IPS-20b (cell line): Measurements from ENCODE around the gene PAH.
"Not testable (repeated sequence)": the region's sequence is repeated elsewhere in the genome, so short reads cannot be mapped to it uniquely, and the experiment has no call there.

Experiments
- H3K27ac ChIP-seq: one replicate; pipeline ENCODE4 v1.5.1; 2013; ENCODE audit warnings: low read length
- H3K27me3 ChIP-seq: 2 replicates; pipeline ENCODE4 v1.6.1; 2013; ENCODE audit warnings: mild to moderate bottlenecking, low read length, inconsistent platforms; ENCODE audit not compliant: insufficient read depth
- H3K36me3 ChIP-seq: 2 replicates; pipeline ENCODE4 v1.6.1; 2013; ENCODE audit warnings: low read depth, mild to moderate bottlenecking, inconsistent platforms, low read length, moderate library complexity; ENCODE audit not compliant: insufficient read depth
- H3K4me1 ChIP-seq: 2 replicates; pipeline ENCODE4 v1.6.1; 2013; ENCODE audit warnings: mild to moderate bottlenecking, control low read depth, inconsistent platforms, low read length, moderate library complexity; ENCODE audit not compliant: insufficient read depth
- H3K4me3 ChIP-seq: 2 replicates; pipeline ENCODE4 v1.5.1; 2013; ENCODE audit warnings: mild to moderate bottlenecking, low read length, inconsistent platforms
- H3K9ac ChIP-seq: 2 replicates; pipeline ENCODE4 v1.6.1; 2013; ENCODE audit warnings: low read depth, mild to moderate bottlenecking, inconsistent platforms, low read length, moderate library complexity
- H3K9me3 ChIP-seq: 2 replicates; pipeline ENCODE4 v1.6.1; 2013; ENCODE audit warnings: mild to moderate bottlenecking, low read depth, low read length, inconsistent platforms; ENCODE audit not compliant: insufficient read depth

Gene PAH

DNA sequence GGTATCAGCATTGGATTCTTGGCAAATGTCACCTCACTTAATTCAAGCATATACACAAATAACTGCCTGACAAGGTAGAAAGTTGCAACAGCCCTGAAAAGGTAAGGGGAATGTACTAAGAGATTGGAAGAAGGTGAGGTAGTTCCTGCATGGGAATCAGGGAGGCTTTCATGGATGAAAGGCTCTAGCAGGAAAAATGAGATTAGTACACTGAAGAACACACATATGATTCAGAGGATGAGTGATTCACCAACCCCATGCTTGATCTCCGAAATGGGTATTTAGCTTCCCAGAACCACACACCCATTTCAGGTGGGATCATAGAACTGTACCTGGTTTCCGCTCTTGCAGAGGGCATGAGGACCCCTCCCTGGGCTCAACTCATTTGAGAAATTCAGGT is 65.8 kb downstream of the PAH start:
- no peak overlapping the region for H3K9ac ChIP-seq
- H3K4me1 ChIP-seq = no peaks in the 10 kb centered on the region
- no peak overlapping the region for H3K4me3 ChIP-seq
- no peak overlapping the region for H3K27ac ChIP-seq
- H3K36me3 ChIP-seq = no peaks in the 10 kb centered on the region
- no peaks in the 10 kb centered on the region for H3K27me3 ChIP-seq
- no peaks in the 10 kb centered on the region for H3K9me3 ChIP-seq

DNA sequence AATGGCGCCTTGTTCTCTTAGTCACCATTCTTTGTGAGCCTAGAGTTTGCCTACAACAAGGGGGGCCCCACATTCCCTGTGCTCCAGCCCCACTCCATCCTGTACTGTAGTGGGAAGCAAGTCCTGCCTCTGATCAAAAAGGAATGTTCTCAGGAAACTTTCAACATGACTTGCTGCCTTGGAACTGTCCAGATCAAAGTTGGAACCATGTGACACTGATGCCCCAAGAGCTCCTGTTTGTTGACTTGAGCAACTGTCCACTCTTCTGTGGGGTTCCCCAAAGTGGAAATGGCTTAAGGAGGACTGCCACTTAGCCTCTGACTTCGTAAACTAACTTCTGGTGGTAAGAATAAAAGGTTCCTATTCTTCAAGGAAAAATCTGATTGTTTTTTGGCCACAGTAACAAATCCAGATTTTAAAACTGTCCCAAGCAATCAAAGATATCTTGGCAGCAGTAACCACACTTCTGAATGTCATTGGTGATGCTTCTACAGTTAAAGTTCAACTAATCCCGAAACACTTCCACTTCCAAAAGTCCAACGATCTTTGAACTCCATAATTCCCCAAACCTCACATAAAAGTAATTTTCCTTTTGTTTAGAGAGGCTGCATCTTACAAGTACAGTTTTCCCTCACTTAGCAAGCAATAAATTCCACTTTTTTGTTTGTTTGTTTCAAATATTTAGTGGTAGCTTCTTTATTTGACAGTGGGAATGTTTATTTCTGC is 67.2 kb downstream of the PAH start:
- H3K36me3 ChIP-seq = no peaks in the 10 kb centered on the region
- no peaks in the 10 kb centered on the region for H3K9me3 ChIP-seq
- no peak overlapping the region for H3K9ac ChIP-seq
- H3K27ac ChIP-seq = no peak overlapping the region
- H3K4me1 ChIP-seq = no peaks in the 10 kb centered on the region
- no peak overlapping the region for H3K4me3 ChIP-seq
- no peaks in the 10 kb centered on the region for H3K27me3 ChIP-seq

DNA sequence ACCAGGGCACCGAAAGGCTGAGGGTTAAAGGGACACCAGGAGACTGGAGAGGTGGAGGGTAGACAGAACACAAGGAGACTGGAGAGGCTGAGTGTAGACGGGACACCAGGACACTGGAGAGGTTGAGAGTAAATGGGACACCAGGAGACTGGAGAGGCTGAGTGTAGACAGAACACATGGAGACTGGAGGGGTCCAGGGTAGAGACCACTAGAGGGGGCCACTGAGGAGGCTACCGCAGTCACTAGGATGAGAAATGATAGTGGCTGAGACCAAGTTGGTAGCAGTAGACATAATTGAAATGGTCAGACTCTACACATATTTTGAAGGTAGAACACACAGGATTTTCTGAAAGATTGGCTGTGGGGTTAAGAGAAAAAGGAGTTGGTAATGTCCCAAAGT is 68.2 kb downstream of the PAH start:
- Histone ChIP-seq H3K9me3 (no peaks in the 10 kb centered on the region), H3K9ac (no peak overlapping the region), H3K4me3 (no peak overlapping the region), H3K36me3 (no peaks in the 10 kb centered on the region), H3K27me3 (no peaks in the 10 kb centered on the region), H3K27ac (no peak overlapping the region), H3K4me1 (no peaks in the 10 kb centered on the region)

DNA sequence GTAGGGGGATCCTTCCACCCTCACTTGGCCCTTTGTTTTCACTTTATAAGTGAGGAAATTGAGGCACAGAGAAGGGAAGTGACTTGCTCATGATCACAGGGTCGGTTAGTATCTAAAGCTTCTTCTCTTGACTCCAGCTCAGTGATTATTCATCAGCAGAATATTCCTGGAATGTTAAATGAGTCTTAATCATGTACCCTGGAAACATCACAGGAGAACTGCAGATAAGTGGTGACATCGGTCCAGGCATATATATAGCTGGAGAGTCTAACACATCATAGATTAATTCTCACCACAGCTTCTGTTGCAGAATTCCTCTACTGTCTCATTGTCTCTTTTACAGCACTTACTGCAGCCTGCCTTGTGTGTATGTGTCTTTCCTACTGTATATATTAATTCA is 69.9 kb downstream of the PAH start:
- no peaks in the 10 kb centered on the region for H3K27me3 ChIP-seq
- H3K4me1 ChIP-seq = no peaks in the 10 kb centered on the region
- no peaks in the 10 kb centered on the region for H3K9me3 ChIP-seq
- H3K36me3 ChIP-seq = no peaks in the 10 kb centered on the region
- H3K9ac ChIP-seq = no peak overlapping the region
- H3K4me3 ChIP-seq = no peak overlapping the region
- no peak overlapping the region for H3K27ac ChIP-seq

DNA sequence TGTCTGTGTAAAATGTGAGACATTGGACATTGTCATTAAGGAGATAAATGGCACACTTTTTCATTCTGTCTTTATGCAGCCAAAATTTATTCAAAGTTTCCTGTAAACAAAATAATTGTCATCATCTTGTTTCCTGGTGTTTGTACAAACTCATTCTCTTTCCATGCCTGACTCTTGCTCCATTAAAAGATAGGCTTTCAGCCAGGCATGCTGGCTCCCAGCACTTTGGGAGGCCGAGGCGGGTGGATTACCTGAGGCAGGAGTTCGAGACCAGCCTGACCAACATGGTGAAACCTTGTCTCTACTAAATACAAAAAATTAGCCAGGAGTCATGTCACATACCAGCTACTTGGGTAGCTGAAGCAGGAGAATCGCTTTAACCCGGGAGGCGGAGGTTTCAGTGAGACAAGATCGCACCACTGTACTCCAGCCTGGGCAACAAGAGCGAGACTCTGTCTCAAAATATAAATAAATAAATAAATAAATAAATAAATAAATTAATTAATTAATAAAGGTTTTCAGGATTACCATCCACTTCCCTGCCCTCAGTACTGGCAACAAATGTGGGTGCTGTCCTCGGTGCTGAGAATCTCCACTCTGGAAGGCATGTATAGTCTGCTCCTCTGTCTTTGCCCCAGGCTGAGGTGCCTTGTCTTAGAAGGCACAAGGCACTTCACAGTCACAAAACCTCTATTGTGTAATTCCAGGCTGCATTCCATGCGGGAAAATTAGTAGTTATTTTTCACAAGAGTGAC is 83.2 kb downstream of the PAH start:
- Histone ChIP-seq H3K4me1 (no peaks in the 10 kb centered on the region), H3K27ac (no peak overlapping the region), H3K27me3 (no peaks in the 10 kb centered on the region), H3K36me3 (no peaks in the 10 kb centered on the region), H3K4me3 (no peak overlapping the region), H3K9ac (no peak overlapping the region), H3K9me3 (no peaks in the 10 kb centered on the region)

DNA sequence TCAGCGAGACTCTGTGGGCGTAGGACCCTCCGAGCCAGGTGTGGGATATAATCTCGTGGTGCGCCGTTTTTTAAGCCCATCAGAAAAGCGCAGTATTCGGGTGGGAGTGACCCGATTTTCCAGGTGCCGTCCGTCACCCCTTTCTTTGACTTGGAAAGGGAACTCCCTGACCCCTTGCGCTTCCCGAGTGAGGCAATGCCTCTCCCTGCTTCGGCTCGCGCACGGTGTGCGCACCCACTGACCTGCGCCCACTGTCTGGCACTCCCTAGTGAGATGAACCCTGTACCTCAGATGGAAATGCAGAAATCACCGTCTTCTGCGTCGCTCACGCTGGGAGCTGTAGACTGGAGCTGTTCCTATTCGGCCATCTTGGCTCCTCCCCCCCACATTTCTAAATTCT is 84.2 kb downstream of the PAH start:
- H3K36me3 ChIP-seq, H3K4me3 ChIP-seq, H3K9me3 ChIP-seq, H3K27me3 ChIP-seq, H3K27ac ChIP-seq, H3K9ac ChIP-seq, H3K4me1 ChIP-seq: not testable (repeated sequence)

DNA sequence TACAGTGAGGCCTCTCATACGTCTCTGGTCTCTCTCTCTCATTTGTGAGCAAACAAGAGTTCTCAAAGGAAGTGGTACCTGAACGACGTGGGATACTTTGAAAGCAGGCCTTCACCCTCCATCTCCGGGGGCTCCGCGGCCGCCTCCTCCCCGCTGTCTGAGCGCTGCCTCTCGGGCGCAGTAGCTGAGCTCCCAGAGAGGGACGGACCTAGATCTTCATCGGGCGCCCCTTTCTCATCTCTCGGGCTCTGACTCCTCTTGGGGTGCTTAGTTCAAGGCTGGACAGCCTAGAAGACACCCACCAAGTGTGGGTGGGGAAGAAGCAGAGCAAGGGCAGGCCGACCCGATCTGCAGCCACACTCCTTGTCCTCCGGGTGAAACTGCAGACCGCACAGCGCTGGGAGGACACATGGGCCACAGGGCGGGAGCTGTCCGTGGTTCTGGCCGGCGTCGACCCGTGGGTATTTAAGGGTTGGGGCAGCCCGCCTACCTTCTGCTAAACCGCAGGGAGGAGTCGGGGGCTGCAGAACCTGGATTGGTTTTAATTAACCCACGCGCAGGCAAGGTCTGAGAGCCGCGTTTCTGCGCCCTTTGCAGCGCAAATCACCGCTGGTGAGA is 92.7 kb downstream of the PAH start:
- Histone ChIP-seq H3K27ac (no peak overlapping the region), H3K27me3 (peaks cover 58% of the 10 kb centered on the region), H3K9ac (no peak overlapping the region), H3K36me3 (no peaks in the 10 kb centered on the region), H3K4me1 (no peaks in the 10 kb centered on the region; the same call in 1 of the 2 replicates), H3K9me3 (no peaks in the 10 kb centered on the region), H3K4me3 (peak overlapping the region; percentile 68; the same call in 1 of the 2 replicates)

DNA sequence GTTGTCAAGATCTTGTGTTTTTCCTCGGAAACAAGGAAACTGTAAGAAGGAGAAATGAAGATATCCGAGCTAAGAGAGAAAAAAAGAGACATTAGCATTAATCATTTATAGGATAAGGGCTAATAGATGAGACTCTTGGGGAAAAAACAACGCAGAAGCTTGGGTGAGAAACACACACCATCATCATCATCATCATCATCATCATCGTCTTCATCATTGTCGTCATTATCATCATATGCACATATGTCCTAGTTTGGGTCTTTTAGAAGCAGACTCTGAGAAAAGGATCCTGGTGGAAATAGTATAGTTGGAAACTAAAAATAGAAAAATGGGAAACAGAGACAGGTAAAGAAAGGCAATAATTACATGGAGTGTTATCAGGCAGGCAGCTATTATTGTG is 95.9 kb downstream of the PAH start:
- no peaks in the 10 kb centered on the region for H3K9me3 ChIP-seq
- H3K27ac ChIP-seq = no peak overlapping the region
- H3K4me1 ChIP-seq = no peaks in the 10 kb centered on the region; the same call in 1 of the 2 replicates
- H3K27me3 ChIP-seq = peaks cover 56% of the 10 kb centered on the region
- H3K36me3 ChIP-seq = no peaks in the 10 kb centered on the region
- no peak overlapping the region for H3K9ac ChIP-seq
- H3K4me3 ChIP-seq = no peak overlapping the region

DNA sequence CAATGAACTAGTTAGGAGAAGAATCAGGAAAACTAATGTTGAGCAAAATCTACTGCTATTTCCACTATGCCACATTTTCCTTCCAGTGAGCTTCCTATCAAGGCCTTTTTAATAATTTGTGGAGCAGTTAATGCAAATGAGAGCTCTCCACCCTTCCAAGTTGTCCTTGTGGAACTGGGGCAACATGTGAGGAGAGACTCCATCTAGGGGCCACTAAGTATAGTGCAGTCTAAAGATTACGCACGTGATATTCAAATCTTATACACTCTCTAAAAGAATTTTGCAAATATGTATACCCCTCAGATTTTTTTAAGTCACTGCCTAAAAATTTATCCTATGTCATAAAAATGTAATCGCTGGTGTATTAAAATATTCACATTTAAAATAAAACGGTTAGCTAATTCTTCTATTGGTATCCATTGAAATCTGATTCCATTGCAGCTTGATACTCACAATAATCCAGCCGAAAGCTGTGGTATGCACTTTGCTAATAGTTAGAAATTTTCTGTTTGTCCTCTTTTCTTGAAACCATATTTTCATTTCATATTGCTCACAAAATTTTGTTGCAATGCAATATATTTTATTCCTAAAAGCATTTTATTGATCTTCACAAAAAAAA is 100.1 kb downstream of the PAH start:
- Histone ChIP-seq H3K9me3 (no peaks in the 10 kb centered on the region), H3K9ac (no peak overlapping the region), H3K4me1 (no peaks in the 10 kb centered on the region), H3K27me3 (peaks cover 13% of the 10 kb centered on the region), H3K27ac (no peak overlapping the region), H3K36me3 (no peaks in the 10 kb centered on the region), H3K4me3 (no peak overlapping the region)

DNA sequence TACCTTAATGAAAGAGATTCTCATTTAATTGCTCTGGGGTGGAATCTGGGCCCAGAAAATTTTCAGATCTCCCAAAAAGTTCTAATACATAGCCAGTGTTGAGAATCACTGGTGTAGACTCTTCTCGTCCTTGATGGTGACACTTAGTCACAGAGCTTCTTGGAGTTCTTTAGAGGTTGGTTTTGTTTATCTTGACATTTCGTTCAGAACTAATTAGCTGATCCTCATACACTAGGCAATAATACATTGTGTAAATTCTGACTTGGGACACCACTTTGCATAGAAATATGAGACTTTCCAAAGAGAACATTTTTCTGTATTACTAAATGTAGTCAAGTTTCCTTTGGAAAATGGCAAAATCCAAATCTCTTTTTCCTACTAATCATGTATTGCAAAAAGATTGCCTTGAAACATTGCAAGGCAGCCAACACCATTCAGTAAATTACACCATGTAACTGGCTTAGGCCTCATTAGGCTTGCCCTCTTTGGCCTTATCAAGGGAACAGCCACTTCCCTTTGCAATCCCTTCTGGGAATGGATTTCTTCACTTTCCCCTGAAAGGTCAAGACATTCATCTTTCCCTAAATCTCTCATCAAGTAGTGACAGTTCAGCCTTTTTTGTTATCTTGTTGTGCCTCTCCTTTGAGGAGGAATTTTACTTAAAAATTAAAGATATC is 102.2 kb downstream of the PAH start:
- no peaks in the 10 kb centered on the region for H3K27me3 ChIP-seq
- H3K4me1 ChIP-seq = no peaks in the 10 kb centered on the region
- no peak overlapping the region for H3K4me3 ChIP-seq
- no peaks in the 10 kb centered on the region for H3K9me3 ChIP-seq
- no peak overlapping the region for H3K27ac ChIP-seq
- H3K36me3 ChIP-seq = no peaks in the 10 kb centered on the region
- no peak overlapping the region for H3K9ac ChIP-seq

DNA sequence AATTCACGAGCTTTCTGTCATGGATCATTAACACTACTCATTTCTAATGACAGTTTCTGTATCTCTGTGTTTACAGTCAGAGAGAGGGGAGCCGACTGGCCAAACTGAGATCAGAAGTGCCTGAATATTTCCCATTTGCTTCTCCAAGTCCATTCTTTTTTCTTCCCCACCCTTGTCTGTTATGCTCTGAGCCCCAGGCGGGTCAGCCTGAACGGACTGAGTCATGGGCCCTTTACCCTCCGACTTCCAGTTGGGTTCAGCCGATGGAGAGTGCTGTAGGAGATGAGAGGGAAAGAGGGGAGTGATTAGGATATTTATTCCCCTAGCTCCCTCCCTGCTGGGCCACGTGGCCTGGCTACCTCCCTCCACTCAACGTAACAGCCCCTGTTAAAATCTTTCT is 104.7 kb downstream of the PAH start:
- Histone ChIP-seq H3K36me3 (no peaks in the 10 kb centered on the region), H3K9ac (no peak overlapping the region), H3K27me3 (no peaks in the 10 kb centered on the region), H3K4me1 (no peaks in the 10 kb centered on the region), H3K4me3 (no peak overlapping the region), H3K9me3 (no peaks in the 10 kb centered on the region), H3K27ac (no peak overlapping the region)
